Stimulated activated naive CD8-positive, alpha-beta T cell treated with anti-CD3 and anti-CD28 coated beads, Interleukin-15, Interleukin-2, amounts not matched to agents 100 ng/mL and 50 ng/mL, for 24 hours (primary cell): ENCODE data around the gene PKDCC.
"Not testable (repeated sequence)": the region's sequence is repeated elsewhere in the genome, so short reads cannot be mapped to it uniquely, and the experiment has no call there.

ENCODE experiments used
- H3K27ac Mint-ChIP-seq: one replicate; pipeline ENCODE4 v1.8.0; 2021; ENCODE audit warnings: mild to moderate bottlenecking, mixed read lengths
- H3K27me3 Mint-ChIP-seq: one replicate; pipeline ENCODE4 v1.8.0; 2021; ENCODE audit warnings: mixed read lengths
- H3K36me3 Mint-ChIP-seq: one replicate; pipeline ENCODE4 v1.8.0; 2021; ENCODE audit warnings: low read depth, mixed read lengths
- H3K4me1 Mint-ChIP-seq: one replicate; pipeline ENCODE4 v1.8.0; 2021; ENCODE audit warnings: low read depth, mixed read lengths
- H3K4me3 Mint-ChIP-seq: one replicate; pipeline ENCODE4 v1.8.0; 2021; ENCODE audit warnings: mild to moderate bottlenecking, mixed read lengths
- H3K9me3 Mint-ChIP-seq: one replicate; pipeline ENCODE4 v1.8.0; 2021; ENCODE audit warnings: mixed read lengths

Gene PKDCC

DNA sequence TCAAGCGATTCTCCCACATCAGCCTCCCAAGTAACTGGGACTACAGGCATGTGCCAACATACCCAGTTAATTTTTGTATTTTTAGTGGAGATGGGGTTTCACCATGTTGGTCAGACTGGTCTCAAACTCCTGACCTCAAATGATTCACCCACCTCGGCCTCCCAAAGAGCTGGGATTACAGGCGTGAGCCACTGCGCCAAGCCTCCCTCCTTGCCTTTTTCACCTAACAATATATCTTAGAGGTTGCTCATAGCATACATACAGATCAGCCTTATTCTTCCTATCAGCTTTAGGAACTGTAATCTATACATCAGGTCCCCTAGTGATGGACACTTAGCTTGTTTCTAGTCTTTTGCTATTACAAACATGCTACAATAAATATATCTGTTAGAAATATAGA is 33.3 kb downstream of the PKDCC start:
- not testable (repeated sequence) for H3K27me3 Mint-ChIP-seq, H3K4me3 Mint-ChIP-seq, H3K9me3 Mint-ChIP-seq, H3K36me3 Mint-ChIP-seq, H3K4me1 Mint-ChIP-seq, H3K27ac Mint-ChIP-seq

DNA sequence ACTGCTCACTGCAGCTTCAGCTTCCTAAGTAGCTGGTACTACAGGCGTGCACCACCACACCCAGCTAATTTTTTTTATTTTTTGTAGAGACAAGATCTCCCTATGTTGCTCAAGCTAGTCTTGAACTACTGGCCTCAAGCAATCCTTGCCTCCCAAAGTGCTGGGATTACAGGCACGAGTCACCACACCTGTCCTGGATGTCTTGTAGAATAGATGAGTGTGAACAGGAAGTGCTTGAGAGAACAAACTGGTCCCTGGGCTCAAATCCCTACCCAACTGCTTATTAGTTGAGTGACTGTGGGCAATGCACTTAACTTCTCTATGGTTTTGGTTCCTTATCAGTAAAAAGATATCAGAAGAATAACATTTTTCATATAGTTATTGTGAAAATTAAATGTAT is 34.2 kb downstream of the PKDCC start:
- Mint-ChIP-seq H3K27ac (no peak overlapping the region), H3K9me3 (no peaks in the 10 kb centered on the region), H3K27me3 (peaks cover 7% of the 10 kb centered on the region), H3K36me3 (no peaks in the 10 kb centered on the region), H3K4me1 (no peaks in the 10 kb centered on the region), H3K4me3 (no peak overlapping the region)

DNA sequence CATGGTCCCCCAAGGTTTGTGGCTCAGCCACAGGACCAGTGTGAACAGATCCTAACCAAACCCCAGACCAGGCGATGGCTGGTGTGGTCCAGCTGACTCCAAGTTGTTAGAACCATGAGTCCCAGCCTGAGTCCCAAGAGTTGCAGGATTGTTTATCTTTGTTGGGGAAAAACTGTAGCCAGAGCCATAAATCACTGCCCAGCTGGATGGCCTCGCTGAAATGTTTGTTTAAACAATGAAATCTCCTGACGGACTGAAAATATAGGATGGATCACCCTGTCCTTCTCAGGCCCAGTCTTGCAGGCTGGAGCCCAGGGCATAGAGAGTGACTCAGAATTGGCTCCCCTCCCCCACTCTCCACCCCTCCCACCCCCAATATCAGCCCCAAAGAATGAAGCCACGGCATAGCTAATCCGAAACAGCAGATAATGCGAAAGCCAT is 36.4 kb downstream of the PKDCC start:
- H3K4me3 Mint-ChIP-seq, result no peak overlapping the region
- H3K9me3 Mint-ChIP-seq, result no peaks in the 10 kb centered on the region
- no peak overlapping the region for H3K27ac Mint-ChIP-seq
- no peaks in the 10 kb centered on the region for H3K4me1 Mint-ChIP-seq
- H3K27me3 Mint-ChIP-seq, result peaks cover 6% of the 10 kb centered on the region
- no peaks in the 10 kb centered on the region for H3K36me3 Mint-ChIP-seq

DNA sequence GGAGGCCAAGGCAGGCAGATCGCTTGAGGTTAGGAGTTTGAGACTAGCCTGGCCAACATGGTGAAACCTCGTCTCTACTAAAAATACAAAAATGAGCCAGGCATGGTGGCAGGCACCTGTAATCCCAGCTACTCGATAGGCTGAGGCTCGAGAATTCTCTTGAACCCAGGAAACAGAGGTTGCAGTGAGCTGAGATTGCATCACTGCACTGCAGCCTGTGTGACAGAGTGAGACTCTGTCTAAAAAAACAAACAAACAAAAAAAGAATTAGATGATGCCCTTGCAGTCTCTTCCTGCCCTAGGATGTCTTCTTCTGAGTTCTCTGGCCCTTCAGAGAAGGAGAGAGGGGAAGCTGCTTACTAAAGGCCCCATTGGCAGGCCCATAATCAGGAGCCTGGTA is 37.2 kb downstream of the PKDCC start:
- not testable (repeated sequence) for H3K27ac Mint-ChIP-seq, H3K4me3 Mint-ChIP-seq, H3K36me3 Mint-ChIP-seq, H3K4me1 Mint-ChIP-seq, H3K27me3 Mint-ChIP-seq, H3K9me3 Mint-ChIP-seq

DNA sequence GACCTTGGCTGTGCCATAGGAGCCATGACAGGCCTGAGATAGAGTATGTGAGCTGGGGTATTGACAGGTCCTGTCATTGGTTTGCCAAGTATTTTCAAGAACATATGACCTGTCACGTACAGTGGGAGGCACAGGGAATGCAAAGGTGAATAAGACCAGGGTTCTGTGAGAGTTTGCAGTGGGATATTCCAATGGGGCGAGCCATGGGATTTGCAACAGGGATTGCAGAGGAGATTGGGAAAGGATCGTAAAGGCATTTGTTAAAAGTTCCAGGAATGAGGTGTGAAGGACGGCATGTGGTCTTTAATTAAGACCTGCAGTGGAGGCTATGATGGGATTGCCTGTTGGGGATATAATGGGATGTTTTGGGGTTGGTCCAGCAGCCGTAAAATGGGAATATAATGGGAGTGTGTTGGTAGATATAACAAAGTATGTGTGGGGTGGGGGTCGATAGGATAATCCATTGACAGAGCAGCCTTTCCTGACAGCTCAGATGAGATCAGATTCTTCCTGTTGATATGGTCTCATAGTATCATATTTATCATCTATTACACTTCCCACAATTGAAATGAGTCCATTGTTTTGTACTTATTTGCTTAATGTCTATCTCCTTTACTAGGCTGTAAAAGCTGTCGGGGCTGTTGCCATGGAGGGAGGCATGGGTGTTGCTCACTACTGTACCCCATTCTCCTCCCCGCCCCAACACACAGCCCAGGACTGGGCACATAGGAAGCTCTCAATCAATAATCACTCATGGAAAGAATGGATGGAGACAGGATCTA is 38.1 kb downstream of the PKDCC start:
- H3K4me3 Mint-ChIP-seq, result no peak overlapping the region
- no peaks in the 10 kb centered on the region for H3K4me1 Mint-ChIP-seq
- H3K9me3 Mint-ChIP-seq, result no peaks in the 10 kb centered on the region
- H3K27me3 Mint-ChIP-seq, result no peaks in the 10 kb centered on the region
- H3K36me3 Mint-ChIP-seq, result no peaks in the 10 kb centered on the region
- no peak overlapping the region for H3K27ac Mint-ChIP-seq

DNA sequence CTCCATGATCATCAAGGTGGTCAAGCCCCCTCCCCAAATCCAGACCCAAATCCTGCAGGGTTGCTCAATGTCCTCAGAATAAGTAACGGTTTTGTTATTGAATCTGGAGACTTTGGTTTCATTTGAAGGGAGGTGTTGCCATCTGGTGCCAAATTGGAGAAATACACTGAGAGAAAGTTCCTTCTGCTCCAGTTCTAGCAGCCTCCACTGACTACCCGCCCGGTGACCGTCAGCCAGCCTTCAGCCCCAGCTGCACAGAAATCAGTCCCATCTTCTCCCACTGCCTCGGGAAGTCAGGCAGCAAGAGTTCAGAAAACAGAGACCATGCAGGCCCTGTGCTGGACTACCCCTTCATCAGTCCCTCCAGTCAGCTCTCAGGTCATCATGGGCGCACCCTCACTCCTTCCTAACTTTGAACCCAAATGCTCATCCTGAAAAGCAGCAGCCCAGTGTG is 38.7 kb downstream of the PKDCC start:
- Mint-ChIP-seq H3K4me1 (no peaks in the 10 kb centered on the region), H3K27me3 (no peaks in the 10 kb centered on the region), H3K9me3 (no peaks in the 10 kb centered on the region), H3K27ac (no peak overlapping the region), H3K36me3 (no peaks in the 10 kb centered on the region), H3K4me3 (no peak overlapping the region)

DNA sequence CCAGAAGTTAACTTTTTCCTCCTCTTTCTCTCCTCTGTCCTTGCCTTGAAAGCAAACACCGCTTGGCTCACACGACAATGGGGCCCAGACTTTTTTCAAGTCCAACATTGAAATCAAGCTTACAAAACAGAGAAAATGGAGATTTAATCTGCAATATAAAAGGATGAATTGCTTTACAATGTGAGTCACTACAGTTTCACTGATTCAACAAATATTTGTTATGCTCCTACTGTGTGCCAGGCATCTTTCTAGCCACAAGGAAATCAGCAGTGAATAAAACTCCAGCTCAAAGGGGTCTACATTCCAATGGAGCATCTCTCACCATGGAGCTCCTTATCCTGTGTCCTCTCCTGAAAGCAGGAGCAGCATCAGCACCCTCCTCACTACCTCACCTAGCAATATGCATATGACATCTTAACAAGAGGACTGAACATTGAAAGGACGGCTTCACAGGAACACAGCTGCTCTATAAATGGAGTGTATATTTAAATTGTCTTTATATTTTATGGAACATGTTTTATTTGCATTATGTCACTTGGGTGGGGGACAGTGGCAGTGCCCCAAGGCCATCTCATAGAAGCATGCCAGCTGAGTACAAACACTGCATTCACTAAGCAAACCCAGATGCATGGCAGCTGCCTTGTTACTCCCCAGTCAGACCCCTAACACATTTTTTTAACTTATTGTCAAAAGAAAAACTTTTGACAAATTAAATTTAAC is 39.5 kb downstream of the PKDCC start:
- Mint-ChIP-seq H3K4me3 (no peak overlapping the region), H3K36me3 (no peaks in the 10 kb centered on the region), H3K9me3 (no peaks in the 10 kb centered on the region), H3K4me1 (no peaks in the 10 kb centered on the region), H3K27me3 (peaks cover 4% of the 10 kb centered on the region), H3K27ac (no peak overlapping the region)

DNA sequence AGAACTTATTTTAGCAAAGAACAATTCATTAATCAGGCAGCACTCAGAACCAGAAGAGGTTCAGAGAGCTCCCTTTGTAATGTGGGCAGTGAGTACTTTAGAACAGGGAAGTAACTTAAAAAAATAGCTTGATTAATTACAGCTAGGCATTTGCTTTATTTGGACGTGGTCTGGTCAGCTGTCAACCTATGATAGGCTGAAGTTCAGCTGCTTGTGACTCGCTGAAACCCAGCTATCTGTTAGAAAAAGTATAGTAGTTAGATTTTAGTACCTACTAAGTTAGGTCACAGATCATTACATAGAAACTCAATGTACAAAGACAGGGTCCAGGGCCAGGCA is 40.0 kb downstream of the PKDCC start:
- Mint-ChIP-seq H3K27ac (no peak overlapping the region), H3K4me3 (no peak overlapping the region), H3K4me1 (no peaks in the 10 kb centered on the region), H3K27me3 (peaks cover 4% of the 10 kb centered on the region), H3K36me3 (no peaks in the 10 kb centered on the region), H3K9me3 (no peaks in the 10 kb centered on the region)

DNA sequence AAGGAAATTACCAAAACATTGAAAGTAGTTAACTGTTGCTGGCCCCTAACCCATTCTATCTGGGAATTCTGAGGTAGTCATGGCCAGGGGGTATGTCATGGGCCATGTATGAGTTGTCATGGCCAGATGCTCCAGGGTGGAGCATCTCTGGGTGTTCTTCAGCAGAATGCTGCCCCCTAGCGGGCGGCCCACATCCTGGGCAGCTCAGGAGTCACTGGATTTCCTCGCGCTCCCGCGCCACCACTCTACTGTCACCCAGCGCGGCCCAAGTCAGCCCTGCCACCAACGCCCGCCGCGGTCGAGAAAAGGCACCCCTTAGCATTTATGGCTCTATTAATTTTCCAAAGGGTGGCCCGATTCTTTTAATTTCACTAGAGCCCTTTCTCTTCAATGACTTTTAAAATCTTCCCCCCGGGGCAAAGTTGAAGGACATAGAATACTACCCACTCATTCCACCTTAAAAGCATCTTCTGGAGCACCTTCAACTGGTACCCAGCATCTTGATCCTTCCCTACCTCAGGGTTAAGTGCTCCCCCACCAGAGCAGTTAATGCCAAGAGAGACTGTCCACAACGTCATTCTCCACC is 41.6 kb downstream of the PKDCC start:
- H3K36me3 Mint-ChIP-seq, result no peaks in the 10 kb centered on the region
- H3K9me3 Mint-ChIP-seq, result no peaks in the 10 kb centered on the region
- peaks cover 4% of the 10 kb centered on the region for H3K27me3 Mint-ChIP-seq
- no peak overlapping the region for H3K27ac Mint-ChIP-seq
- H3K4me3 Mint-ChIP-seq, result no peak overlapping the region
- no peaks in the 10 kb centered on the region for H3K4me1 Mint-ChIP-seq

DNA sequence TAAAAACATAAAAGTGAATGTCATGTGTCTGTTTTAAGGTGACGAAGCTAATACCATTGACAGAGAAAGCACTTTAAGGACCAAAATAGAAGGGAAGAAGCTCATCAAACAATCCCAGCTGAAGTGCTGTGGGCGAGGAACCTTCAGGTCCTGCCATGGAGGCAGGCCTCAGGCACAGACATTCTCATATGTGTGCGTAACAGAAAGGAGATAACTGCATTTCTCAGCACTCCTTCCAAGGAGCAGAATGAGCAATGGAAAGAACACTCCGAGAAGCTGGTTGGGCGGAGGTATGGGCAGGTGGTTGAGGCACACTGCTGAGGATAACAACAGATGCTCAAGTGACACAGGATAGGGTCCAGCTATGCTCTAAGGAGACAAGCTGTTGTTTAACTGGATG is 42.4 kb downstream of the PKDCC start:
- Mint-ChIP-seq H3K9me3 (no peaks in the 10 kb centered on the region), H3K36me3 (no peaks in the 10 kb centered on the region), H3K27ac (no peak overlapping the region), H3K27me3 (peaks cover 4% of the 10 kb centered on the region), H3K4me3 (no peak overlapping the region), H3K4me1 (no peaks in the 10 kb centered on the region)

DNA sequence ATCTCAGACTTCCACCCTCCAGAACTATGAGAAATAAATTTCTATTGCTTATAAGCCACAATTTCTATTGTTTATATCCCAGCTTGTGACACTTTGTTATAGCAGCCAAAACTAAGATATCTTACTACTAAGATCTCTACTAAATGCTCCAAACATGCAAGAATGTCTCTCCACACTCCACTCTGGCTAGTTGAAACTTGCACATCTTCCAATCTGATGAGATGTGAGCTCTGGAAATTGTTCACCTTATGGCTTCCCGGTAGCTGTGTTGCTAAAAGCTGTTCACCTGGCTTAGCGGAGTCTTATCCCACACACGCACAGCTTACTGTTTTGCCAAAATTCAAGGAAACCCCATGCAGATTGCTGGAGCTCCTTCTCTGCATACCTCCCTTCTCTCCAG is 43.9 kb downstream of the PKDCC start:
- Mint-ChIP-seq H3K4me1 (no peaks in the 10 kb centered on the region), H3K9me3 (no peaks in the 10 kb centered on the region), H3K4me3 (no peak overlapping the region), H3K27me3 (peaks cover 4% of the 10 kb centered on the region), H3K36me3 (no peaks in the 10 kb centered on the region), H3K27ac (no peak overlapping the region)

DNA sequence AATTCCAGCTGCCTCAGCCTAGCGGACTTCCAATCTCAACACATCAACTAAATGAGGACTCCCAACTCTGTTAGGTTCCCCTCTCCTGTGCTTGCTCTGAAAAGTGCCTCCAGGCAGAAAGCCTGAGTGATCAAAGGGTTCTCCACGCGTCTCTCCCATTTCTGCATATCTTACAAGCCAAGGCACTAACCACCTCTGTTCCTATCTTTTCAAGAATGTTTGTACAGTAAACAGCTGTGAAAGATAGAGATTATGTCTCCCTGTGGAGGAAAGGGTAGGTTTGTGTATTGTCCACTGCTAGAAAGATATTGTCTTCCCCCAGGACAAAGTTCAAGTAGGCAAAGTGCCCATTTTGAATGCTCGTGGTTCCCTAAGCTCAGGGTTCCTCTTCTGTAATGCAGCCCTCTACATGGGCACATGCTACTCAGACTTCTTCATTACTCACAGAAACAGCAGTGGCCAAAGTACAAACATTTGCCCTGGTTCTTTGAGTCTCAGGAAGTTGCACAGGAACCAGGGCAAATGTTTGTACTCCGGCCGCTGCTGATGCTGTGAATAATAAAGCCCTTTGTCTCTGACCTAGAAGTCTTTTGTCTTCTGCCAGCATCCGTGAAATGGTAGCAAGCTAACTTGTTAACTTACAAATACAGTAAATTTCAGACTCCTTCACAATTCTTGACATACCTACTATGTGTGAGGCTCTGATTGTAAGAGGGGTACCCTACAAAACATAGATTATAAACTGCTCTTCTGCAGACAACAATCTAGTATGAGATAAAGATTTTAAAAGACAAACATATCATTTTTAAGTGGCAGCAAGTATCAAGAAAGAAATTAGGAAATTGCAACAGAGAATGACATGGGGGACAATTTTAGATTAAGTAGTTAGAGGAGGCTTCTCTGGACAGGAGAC is 44.5 kb downstream of the PKDCC start:
- H3K4me1 Mint-ChIP-seq, result peaks cover 2% of the 10 kb centered on the region
- no peaks in the 10 kb centered on the region for H3K36me3 Mint-ChIP-seq
- peaks cover 4% of the 10 kb centered on the region for H3K27me3 Mint-ChIP-seq
- no peaks in the 10 kb centered on the region for H3K9me3 Mint-ChIP-seq
- no peak overlapping the region for H3K4me3 Mint-ChIP-seq
- H3K27ac Mint-ChIP-seq, result no peak overlapping the region

DNA sequence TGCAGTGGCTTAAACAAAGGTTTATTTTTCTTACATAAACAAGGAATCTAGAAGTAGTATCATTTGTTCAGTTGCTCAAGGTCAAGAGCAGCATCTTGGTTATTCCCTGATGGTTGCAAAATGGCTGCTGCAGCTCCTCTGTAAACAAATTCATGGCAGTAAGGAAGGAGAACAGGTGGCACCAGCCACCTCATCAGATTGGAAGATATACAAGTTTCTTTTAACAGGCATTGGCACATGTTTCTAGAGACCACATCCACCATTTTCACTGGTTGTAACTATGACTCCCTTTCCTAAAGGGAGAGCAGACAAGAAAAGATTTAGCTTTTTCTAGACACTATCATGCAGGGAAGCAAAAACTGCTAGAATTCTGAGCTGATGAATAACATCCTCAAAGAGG is 46.3 kb downstream of the PKDCC start:
- peaks cover 19% of the 10 kb centered on the region for H3K4me1 Mint-ChIP-seq
- H3K4me3 Mint-ChIP-seq, result no peak overlapping the region
- no peaks in the 10 kb centered on the region for H3K36me3 Mint-ChIP-seq
- no peak overlapping the region for H3K27ac Mint-ChIP-seq
- peaks cover 4% of the 10 kb centered on the region for H3K27me3 Mint-ChIP-seq
- no peaks in the 10 kb centered on the region for H3K9me3 Mint-ChIP-seq

DNA sequence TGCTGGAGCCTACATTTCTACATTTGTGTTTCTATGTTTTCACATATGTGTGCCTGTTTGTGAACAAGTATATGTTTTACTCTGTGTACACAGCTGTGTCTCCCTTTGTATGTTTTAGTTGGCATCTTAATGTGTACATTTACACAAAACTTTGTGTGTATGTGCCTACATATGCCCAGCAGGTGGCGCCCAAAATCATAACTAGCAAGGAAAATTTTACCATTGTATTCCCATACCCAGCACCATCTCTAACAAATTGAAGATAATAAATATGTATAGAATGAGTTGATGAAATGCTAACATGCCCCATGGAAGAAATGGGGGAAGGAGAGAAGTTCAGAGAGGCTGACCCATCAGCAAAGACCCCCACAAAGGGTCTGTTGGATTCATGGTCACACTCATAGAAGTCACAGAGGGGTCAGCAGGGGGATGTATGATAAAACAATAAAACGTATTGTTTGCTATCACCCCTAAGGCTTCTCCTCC is 48.1 kb downstream of the PKDCC start:
- Mint-ChIP-seq H3K4me3 (no peak overlapping the region), H3K36me3 (peaks cover 9% of the 10 kb centered on the region), H3K4me1 (peaks cover 36% of the 10 kb centered on the region), H3K27ac (no peak overlapping the region), H3K27me3 (peaks cover 4% of the 10 kb centered on the region), H3K9me3 (peaks cover 11% of the 10 kb centered on the region)
